Thoracic aorta (tissue), 2 donors: ENCODE data around the gene KTN1. TPM values are rescaled to one million over a fixed set of nuclear protein-coding genes. Genes with fewer than 3 reads are reported as not detected.

Source experiments
- ATAC-seq: fragments of 150-250 bp; one replicate; pipeline ENCODE4 v1.8.0; 2017; ENCODE audit warnings: low read depth; ENCODE audit not compliant: insufficient number of reproducible peaks, low FRiP score
- DNase-seq: peaks from one replicate; pipeline ENCODE4 v3.0.0-alpha.2; 2020; ENCODE audit warnings: low spot score
- H3K27ac ChIP-seq, 2 donors: fragments of 200-600 bp; sonication (generic); 1 replicate in 1 of 2; 2 replicates in 1 of 2; pipeline ENCODE4 v1.5.1; 2016; ENCODE audit warnings: mild to moderate bottlenecking in 2 of 2, moderate library complexity in 2 of 2
- H3K27me3 ChIP-seq: fragments of 200-600 bp; sonication (generic); replicated peaks from 2 replicates; pipeline ENCODE4 v1.6.0; 2016; ENCODE audit warnings: mild to moderate bottlenecking; ENCODE audit not compliant: insufficient read depth
- H3K36me3 ChIP-seq: fragments of 200-600 bp; sonication (generic); one replicate; pipeline ENCODE4 v1.5.1; 2016
- H3K4me1 ChIP-seq, 2 donors: fragments of 200-600 bp; sonication (generic); 1 replicate in 1 of 2; 2 replicates in 1 of 2; pipeline versions ENCODE4 v1.5.1 to v1.6.0; 2016; ENCODE audit warnings: low read depth in 2 of 2, mild to moderate bottlenecking in 1 of 2; ENCODE audit not compliant: control insufficient read depth in 1 of 2
- H3K4me3 ChIP-seq: fragments of 200-600 bp; sonication (generic); 2 replicates; pipeline ENCODE4 v1.5.1; 2016; ENCODE audit warnings: mild to moderate bottlenecking
- H3K9me3 ChIP-seq: fragments of 200-600 bp; sonication (generic); 2 replicates; pipeline ENCODE4 v1.5.1; 2016
- total RNA-seq, 2 donors: library from RNA; depleted of rRNA; stranded (reverse); fragments of >200 nt; gene quantifications; one replicate each; pipeline versions ENCODE4 v1.1.0 to v1.2.3, GENCODE V29; 2016
- TF ChIP-seq, protein P1 (sequence below): fragments of 200-600 bp; sonication (generic); IDR thresholded peaks from one replicate; pipeline ENCODE4 v1.5.1; 2019; ENCODE audit warnings: antibody characterized with exemption

Gene KTN1
- total RNA-seq, 2 donors from 2014 or later, result 122 to 173 TPM

DNA sequence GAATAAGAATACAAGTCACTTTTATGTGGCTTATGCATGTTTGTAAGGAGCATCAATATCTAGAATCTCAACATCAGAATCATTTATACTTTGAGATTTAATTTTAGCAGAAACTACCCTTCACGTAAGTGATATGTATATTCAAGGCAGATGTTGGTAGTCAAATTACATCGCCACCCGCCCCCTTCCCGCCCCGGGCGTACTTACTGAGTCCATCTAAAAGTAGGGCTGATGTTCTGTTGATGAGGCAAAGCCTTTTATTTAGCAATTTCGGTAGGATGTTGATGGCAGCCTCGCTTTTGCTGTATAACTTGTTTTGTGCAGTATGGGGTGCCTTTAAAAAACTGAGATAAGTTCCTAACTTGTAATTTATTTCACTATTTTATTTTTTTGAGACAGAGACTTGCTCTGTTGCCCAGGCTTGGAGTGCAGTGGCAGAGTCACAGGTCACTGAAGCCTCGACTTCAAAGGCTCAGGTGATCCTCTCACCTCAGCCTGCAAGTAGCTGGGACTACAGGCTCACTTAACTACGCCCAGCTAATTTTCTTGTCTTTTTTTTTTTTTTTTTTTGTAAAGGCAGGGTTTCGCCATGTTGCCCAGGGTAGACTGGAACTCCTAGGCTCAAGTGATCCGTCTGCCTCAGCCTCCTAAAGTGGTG, 30.8 kb downstream of the KTN1 start:
- H3K9me3 ChIP-seq, result no peaks in the 10 kb centered on the region
- ATAC-seq (no peak), DNase-seq (no peak)
- no peaks in the 10 kb centered on the region for H3K36me3 ChIP-seq
- no peak overlapping the region for H3K27ac ChIP-seq
- no peak overlapping the region for H3K4me3 ChIP-seq
- TF ChIP-seq, protein P1, sequence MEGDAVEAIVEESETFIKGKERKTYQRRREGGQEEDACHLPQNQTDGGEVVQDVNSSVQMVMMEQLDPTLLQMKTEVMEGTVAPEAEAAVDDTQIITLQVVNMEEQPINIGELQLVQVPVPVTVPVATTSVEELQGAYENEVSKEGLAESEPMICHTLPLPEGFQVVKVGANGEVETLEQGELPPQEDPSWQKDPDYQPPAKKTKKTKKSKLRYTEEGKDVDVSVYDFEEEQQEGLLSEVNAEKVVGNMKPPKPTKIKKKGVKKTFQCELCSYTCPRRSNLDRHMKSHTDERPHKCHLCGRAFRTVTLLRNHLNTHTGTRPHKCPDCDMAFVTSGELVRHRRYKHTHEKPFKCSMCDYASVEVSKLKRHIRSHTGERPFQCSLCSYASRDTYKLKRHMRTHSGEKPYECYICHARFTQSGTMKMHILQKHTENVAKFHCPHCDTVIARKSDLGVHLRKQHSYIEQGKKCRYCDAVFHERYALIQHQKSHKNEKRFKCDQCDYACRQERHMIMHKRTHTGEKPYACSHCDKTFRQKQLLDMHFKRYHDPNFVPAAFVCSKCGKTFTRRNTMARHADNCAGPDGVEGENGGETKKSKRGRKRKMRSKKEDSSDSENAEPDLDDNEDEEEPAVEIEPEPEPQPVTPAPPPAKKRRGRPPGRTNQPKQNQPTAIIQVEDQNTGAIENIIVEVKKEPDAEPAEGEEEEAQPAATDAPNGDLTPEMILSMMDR, result no peak
- H3K4me1 ChIP-seq, result peaks cover 31 to 50% of the 10 kb centered on the region in 2 donors
- H3K27me3 ChIP-seq, result no peaks in the 10 kb centered on the region

DNA sequence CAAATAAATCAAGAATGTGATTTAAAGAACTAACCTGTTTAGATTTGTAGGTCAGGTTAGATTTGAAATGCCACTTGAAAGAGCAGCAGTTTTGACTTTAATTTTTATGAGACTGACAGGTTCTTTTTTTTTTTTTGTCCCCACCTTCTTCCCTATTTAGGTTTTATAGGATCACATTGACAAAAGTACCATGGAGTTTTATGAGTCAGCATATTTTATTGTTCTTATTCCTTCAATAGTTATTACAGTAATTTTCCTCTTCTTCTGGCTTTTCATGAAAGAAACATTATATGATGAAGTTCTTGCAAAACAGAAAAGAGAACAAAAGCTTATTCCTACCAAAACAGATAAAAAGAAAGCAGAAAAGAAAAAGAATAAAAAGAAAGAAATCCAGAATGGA, 31.9 kb downstream of the KTN1 start:
- no peak overlapping the region for H3K4me3 ChIP-seq
- no peak overlapping the region for H3K27ac ChIP-seq
- no peak for DNase-seq
- TF ChIP-seq, protein P1, result no peak
- no peaks in the 10 kb centered on the region for H3K36me3 ChIP-seq
- peaks cover 22 to 46% of the 10 kb centered on the region in 2 donors for H3K4me1 ChIP-seq
- no peak for ATAC-seq
- no peaks in the 10 kb centered on the region for H3K9me3 ChIP-seq
- H3K27me3 ChIP-seq, result no peaks in the 10 kb centered on the region

DNA sequence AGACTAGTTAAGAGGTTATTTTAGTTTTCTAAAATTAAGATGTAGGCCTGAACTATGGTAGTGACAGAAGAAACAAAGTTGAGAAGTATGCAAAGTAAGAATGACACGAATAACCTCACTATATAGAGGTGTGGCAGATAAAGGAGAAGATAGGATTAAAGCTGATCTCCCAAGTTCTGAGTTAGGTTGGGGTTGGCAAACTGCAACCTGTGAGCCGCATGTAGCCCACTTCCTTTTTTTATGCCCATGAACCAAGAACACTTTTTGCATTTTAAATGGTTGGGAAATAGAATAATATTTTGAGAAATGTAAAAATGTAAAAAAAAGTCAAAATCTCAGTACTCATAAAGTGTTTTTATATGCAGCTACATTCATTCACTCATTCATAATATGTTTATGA, 34.3 kb downstream of the KTN1 start:
- no peak for ATAC-seq
- no peak for DNase-seq
- TF ChIP-seq, protein P1, result no peak
- Histone ChIP-seq H3K9me3 (no peaks in the 10 kb centered on the region), H3K27me3 (no peaks in the 10 kb centered on the region), H3K4me1 (peaks cover 14 to 31% of the 10 kb centered on the region in 2 donors), H3K27ac (no peak overlapping the region), H3K36me3 (peaks cover 5% of the 10 kb centered on the region), H3K4me3 (no peak overlapping the region)

DNA sequence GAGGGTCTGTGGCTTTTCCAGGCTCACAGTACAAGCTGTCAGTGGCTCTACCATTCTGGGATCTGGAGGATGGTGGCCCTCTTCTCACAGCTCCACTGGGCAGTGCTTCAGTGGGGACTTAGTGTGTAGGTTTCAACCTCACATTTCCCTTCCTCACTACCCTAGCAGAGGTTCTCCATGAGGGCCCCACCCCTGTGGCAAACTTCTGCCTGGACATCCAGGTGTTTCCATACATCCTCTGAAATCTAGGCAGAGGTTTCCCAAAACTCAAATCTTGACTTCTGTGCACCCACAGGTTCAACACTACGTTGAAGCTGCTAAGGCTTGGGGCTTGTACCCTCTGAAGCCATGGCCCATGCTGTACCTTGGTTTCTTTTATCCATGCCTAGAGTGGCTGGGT, 40.3 kb downstream of the KTN1 start:
- H3K27me3 ChIP-seq, result no peaks in the 10 kb centered on the region
- ATAC-seq, result no peak
- H3K36me3 ChIP-seq, result peaks cover 27% of the 10 kb centered on the region
- peaks cover 0 to 4% of the 10 kb centered on the region in 2 donors for H3K4me1 ChIP-seq
- TF ChIP-seq, protein P1, result no peak
- no peaks in the 10 kb centered on the region for H3K9me3 ChIP-seq
- no peak overlapping the region for H3K27ac ChIP-seq
- DNase-seq, result no peak
- no peak overlapping the region for H3K4me3 ChIP-seq

DNA sequence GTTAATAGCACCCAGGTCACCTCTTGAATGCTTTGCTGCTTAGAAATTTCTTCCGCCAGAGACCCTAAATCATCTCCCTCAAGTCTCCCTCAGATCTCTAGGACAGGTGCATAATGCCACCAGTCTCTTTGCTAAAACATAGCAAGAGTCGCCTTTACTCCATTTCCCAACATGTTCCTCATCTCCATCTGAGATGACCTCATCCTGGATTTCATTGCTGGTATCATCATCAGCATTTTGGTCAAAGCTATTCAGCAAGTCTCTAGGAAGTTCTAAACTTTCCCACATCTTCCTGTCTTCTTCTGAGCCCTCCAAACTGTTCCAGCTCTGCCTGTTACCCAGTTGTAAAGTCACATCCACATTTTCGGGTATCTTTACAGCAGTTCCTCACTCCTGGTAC, 41.0 kb downstream of the KTN1 start:
- no peak for DNase-seq
- Histone ChIP-seq H3K4me3 (no peak overlapping the region), H3K36me3 (peaks cover 27% of the 10 kb centered on the region), H3K9me3 (no peaks in the 10 kb centered on the region), H3K4me1 (peaks cover 0 to 10% of the 10 kb centered on the region in 2 donors), H3K27me3 (no peaks in the 10 kb centered on the region), H3K27ac (no peak overlapping the region)
- ATAC-seq, result no peak
- TF ChIP-seq, protein P1, result no peak
